GM10847 (cell line): ENCODE measurements around the gene MEIS3.

Source experiments
- POLR2A ChIP-seq: IDR thresholded peaks from 2 replicates; pipeline ENCODE4 v1.6.1; 2011; ENCODE audit not compliant: insufficient read length; ENCODE audit errors: extremely low read depth

The MEIS3 gene

DNA sequence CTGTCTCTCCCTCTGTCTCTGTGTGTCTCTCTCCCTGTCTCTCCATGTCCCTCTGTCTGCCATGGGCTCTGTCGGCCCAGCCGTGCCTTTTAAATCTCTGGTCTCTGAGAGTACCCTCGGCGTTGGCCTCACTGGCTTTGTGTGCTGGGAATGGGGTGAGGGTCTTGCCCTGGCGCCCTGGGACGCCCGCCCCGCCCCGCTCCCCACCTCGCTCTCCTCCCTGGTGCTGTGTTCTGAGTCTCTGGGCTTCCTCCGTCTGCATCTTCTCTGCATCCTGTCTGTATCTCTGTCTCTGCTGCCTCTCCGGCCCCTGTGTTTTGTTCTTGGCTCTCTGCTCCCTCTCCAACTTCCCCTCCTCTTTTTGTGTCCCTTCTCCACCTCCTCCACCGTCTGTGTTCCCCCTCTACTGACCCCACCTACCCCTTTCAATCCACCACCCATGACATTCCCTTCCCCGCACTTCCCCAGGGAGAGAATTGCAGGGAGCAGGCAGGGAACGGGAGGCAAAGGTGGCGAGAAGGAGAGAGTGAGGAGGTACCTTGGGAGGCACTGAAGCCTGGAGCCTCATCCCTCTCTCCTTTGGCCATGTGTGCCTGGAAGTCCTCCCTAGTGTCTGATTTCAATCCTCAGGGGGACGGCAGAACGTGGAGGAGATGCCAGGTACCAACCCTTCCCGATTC is 4.0 kb upstream of the MEIS3 start:
- TF ChIP-seq POLR2A, result no peak

DNA sequence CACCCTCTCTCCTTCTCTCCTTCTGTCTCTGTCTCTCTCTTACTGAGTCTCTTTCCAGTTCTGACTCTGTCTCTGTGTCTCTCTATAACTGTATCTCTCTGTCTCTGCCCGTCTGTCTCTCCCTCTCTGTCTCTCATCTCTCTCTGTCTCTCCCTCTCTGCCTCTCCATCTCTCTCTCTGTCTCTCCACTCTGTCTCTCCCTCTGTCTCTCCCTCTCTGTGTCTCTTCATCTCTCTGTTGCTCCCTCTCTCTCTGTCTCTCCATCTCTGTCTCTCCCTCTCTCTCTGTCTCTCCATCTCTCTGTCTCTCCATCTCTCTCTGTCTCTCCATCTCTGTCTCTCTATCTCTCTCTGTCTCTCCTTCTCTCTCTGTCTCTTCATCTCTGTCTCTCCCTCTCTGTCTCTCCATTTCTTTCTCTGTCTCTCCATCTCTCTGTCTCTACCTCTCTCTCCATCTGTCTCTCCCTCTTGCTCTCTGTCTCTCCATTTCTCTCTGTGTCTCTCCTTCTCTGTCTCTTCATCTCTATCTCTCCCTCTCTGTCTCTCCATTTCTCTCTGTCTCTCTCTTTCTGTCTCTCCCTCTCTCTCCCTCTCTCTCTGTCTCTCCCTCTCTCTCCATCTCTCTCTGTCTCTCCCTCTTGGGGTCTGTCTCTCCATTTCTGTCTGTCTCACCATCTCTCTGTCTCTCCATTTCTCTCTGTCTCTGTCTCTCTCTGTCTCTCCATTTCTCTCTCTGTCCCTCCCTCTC is 3.3 kb upstream of the MEIS3 start:
- no peak for TF ChIP-seq POLR2A

DNA sequence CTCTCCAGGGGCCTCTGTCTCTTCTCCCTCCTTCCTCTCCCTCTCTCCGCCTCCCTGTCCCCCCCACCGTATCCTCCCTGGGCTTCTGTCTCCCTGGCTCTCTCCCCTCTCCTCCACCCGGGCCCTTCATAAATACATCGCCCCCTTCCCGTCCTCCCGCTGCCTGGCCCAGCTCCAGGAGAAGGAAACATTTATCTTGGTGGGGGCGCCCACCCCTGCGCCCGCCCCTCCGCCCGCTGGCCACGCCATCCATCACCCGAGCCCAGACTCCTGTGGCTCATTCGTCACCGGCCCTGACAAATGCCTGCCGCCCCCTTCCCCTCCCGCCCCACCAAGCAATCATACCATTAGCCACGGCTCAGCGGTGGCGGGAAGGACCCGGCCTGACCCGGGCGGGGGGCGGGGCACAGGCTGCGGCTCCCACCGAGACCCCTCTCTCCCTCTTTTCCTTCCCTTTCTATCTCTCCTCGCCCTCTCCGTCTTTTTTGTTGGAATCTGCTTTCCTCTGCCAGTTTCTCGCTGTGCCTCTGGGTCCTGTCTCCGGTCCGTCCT is 2.6 kb upstream of the MEIS3 start:
- no peak for TF ChIP-seq POLR2A

DNA sequence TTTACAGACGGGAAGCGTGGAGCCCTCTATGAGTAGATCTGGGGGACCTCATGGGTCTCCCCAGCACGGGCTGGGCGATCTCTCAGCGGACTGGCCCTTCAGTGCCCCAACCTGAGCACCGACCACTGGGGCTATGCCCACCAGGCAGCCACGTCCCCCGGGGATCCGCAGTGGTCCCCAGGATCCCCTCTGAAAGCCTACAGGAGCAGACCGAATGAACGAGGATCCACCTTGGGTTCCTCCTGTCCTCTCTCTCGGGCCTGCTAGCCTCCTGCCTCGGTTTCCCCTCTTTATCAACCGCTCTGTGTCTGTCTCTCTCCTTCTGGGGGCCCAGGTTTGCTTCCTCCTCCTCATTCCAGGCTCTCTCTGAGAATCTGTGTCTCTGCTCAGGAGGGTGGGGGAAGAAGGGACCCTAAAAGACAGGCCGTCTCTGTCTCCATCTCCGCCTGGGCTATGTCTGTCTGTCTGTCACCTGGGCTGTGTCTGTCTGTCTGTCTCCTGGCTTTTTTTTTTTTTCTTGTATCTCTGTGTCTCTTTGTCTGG is 2.0 kb upstream of the MEIS3 start:
- TF ChIP-seq POLR2A, result no peak

DNA sequence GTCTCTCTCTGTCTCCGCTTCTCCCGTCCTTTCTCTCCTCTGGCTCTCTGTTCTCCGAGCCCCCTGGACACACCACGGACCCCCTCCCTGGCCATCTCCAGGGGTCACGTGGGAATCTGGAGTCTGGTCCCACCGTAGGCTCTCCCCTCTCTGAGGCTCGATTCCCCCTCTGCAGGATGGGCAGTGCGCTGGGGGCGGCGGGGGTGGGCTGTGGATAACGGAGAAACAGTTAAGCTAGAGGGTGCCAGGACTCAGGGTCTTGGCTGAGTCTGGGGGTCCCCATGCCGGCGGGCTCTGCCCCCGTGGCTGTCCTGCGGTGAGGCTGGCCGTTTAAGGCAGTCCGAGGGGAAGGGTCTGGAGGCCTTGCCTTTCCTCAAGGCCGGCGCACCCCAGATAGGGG is 462 bp upstream of the MEIS3 start:
- TF ChIP-seq POLR2A, result no peak

DNA sequence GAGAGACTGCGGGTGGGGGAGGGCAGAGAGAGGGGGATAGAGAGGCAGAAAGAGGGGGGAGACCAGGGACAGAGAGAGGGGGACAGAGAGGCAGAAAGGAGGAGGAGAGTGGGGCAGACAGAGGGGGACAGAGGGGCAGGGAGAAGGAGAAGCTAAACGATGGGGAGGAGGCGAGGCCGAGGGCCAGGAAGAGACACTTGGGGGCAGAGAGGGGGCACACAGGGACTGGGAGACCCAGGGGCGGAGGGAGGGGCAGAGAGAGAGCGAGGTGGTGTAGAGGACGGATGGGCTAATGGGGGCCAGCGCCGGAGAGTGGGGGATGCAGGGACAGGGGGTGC is 666 bp downstream of the MEIS3 start:
- no peak for TF ChIP-seq POLR2A

DNA sequence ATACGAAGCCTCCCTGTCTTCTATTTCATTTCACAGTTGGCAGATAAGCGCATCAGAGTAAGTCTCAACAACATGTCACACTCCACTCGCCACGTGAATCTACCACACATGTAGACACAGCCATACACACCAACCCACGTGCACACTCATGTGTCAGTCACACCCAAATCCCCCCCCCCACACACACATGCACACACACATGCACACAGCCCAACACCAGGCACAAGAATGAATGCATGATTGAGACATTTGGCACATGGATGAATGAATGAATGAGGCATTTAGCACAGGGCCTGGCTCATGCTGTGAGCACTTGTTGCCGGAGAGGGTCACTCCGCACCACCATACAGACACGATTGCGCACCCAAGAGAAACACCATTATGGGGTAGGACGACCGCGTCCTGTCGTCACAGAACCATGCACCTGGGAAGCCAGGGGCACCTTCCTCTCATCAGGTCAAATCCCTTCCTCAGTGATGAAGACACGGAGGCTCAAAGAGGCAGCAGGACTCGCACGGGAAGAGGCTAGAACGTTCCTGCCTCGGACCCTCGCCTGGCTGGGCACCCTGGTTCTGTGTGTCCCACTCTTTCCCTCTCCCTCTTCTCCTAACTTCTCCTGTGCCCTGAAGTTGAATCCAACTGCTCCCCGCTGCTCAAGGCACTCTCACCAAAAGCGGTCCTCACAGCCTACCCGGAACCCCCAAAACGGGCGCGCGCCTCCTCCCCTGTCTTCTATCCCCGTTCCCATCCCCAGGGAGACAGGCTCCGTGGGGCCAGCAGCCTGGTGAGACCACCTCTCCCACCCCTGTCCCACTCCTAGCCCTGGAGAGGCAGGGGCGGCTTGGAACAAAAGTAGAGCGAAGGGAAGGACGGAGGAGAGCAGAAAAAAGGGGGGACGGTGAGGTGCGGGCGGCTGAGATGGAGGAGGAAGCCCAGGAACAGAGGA is 1.3 kb downstream of the MEIS3 start:
- TF ChIP-seq POLR2A, result no peak

DNA sequence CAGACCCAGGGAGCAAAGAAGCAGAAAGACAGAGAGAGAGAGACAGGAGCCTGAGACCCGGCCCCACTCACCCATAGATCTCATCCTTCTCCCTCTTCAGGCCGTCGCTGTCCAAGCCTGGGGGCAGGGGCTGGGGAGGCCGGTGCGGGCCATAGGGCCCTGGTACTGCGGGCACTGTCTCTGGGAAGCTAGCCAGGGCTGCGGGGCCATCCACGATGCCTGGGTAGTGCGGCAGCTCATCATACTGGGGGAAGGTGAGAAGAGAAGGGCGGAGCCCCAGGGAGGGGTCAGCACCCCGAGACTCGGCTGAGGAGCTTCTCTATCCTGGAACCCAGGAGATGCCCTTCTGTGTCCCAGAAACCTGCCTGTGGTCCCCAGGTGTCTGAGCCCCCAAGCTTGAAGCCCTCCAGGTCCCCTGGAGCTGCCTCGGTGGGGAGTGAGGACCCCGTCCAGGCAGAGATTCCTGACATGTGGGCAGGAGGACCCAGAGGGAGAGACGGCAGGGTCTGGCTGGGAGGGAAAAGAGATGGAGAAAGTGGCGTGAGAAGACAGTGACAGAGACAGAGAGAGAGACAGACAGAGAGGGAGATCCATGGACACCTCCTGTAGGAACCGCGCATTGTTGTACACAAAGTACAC is 2.1 kb downstream of the MEIS3 start:
- no peak for TF ChIP-seq POLR2A

DNA sequence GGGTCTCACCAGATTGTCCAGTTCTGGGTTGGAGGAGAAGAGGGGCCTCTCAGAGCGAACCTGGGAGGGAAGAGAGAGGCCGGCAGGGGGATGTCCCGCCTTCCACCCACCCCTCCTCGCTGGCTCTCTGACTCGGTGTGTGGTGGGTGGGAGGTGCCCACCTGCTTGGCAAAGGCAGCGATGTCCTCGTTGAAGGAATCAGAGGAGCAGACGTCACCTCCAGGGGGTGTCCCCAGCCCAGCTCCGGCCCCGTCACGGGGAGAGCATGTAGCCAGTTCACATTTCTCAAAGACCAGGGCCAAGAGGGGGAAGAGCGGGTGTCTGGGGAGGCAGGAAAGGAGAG is 2.7 kb downstream of the MEIS3 start:
- no peak for TF ChIP-seq POLR2A

DNA sequence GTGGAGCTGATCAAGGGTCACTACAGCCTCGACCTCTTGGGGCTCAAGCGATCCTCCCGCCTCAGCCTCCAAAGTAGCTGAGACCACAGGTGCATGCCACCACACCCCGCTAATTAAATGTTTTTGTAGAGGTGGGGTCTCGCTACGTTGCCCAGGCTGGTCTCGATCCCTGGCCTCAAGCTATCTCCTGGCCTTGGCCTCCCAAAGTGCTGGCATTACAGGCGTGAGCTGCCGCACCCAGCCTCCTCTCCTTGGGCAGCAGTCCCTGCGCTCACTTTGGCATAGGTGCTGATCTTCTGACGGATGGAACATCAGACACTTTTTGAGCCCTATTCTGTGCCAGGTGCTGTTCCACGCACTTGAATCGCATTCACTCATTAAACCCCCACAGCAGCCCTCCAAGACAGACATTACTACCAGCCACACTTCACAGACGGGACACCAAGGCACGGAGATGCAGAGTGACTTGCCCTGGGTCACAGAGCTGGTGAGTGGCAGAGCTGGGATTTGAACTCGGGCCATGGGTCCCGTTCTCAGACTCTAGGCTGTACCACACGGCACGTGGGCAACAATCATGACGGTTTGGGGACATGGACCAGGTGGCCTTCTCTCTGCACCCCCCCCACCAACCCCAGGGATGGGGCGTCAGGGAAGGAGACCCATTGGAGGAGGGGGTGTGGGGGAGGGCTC is 3.2 kb downstream of the MEIS3 start:
- TF ChIP-seq POLR2A, result no peak

DNA sequence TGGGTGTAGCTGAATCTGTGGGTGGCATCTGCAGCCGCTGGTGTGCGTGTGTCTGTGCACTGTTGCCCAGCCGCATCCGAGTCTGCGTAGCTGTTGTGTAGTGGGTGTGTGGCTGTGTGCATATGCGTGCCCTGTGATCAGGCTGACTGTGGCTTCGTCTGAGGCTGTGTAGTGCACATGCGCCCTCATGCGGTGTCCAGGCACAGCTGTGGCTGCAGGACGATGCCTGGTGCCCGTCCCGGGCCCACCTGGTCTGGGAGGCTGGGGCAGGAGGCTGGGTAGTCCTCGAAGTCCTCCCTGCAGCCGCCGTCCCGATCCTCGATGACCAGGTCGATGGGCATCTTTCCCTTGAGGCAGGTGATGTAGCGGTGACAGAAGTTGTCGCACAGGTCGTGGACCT is 4.9 kb downstream of the MEIS3 start:
- TF ChIP-seq POLR2A, result no peak

DNA sequence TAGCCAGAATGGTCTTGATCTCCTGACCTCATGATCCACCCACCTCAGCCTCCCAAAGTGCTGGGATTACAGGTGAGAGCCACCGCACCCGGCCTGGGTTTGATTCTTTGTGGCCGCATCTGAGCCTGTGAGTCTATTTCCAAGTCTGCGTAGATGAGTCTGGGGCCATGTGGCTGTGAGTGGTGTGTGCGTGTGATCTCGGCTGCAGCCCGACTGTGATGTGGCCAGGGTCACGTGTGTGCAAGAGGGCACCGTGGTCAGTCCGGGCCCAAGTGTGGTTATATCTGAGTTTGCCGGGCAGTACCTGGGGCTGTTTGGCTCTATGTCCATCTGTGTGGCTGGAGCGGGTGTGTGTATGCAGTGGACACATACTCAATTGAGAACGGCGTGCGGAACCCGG is 5.4 kb downstream of the MEIS3 start:
- TF ChIP-seq POLR2A, result no peak

DNA sequence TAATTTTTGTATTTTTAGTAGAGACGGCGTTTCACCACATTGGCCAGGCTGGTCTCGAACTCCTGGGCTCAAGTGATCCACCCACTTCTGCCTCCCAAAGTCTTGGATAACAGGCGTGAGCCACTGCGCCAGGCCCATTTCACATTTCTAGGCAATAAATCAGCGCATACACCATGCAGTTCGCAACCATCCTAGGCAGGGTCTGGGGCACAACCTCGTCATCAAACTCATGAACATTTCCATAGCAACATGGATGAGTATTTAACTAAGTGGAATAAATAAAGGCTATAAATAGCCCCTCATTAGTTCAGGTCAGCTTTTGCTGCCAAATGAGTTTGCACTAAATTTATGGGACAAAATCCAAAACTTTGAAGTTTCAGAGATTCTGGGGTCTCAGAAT is 8.2 kb downstream of the MEIS3 start:
- no peak for TF ChIP-seq POLR2A

DNA sequence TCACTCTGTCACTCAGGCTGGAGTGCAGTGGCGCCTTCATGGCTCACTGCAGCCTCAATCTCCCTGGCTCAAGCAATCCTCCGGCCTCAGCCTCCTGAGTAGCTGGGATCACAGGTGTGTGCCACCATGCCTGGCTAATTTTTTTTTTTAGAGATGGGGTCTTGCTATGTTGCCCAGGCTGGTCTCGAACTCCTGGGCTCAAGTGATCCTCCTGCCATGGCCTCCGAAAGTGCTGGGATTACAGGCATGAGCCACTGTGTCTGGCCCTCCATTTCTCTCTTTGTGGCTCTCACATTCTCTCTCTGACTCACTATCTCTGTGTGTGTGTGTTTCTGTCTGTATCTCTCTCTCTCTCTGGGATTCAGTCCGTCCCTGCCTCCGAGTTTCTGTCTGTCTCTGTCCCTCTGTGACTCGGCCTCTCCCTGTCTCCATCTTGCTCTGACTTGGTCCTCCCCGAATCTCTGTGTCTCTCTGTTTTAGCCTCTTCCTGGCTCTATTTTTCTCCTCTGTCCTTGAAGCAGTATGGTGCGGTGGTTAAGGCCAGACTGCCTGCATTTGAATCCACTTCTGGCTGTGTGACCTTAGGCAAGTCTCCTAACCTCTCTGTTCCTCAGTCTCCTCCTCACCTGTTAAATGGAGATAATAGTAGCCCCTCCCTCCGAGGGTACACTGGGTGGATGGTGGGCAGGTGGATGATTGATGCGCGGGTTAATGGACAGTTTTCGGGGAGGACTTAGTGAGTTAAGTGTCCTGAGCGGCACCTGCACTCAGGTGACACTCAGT is 11.0 kb downstream of the MEIS3 start:
- TF ChIP-seq POLR2A, result no peak
